Kidney (tissue), 14 donors: Measurements from ENCODE around the gene GNG11. TPM values are rescaled to one million over a fixed set of nuclear protein-coding genes. Genes with fewer than 3 reads are reported as not detected.

ENCODE experiments used
- DNase-seq, 5 donors: peaks; one replicate each; pipeline ENCODE4 v3.0.0-alpha.2; 2013 to 2020
- FAIRE-seq: peaks from 2 replicates; lab custom pipeline; 2012; peaks lifted over from hg19 to GRCh38; lab: Jason Lieb, UNC
- H3K27ac ChIP-seq, 2 donors: one replicate each; pipeline ENCODE4 v1.7.0; 2013; ENCODE audit warnings: low read depth in 2 of 2, low read length in 2 of 2, inconsistent platforms in 1 of 2
- H3K27me3 ChIP-seq: one replicate; pipeline ENCODE4 v1.7.1; 2013; ENCODE audit warnings: low read length, inconsistent platforms; ENCODE audit not compliant: control insufficient read depth, insufficient read depth
- H3K36me3 ChIP-seq, 3 donors: one replicate each; pipeline versions ENCODE4 v1.7.0 to v1.7.1; 2013; ENCODE audit warnings: low read length in 3 of 3, control low read depth in 1 of 3, inconsistent platforms in 1 of 3; ENCODE audit not compliant: insufficient read depth in 3 of 3, control insufficient read depth in 2 of 3
- H3K4me1 ChIP-seq, 3 donors: one replicate each; pipeline versions ENCODE4 v1.7.0 to v1.7.1; 2013; ENCODE audit warnings: low read length in 3 of 3, inconsistent platforms in 1 of 3, low read depth in 1 of 3; ENCODE audit not compliant: control insufficient read depth in 2 of 3, insufficient read depth in 2 of 3
- H3K4me3 ChIP-seq, 3 donors: one replicate each; pipeline versions ENCODE4 v1.7.0 to v1.8.1; 2013; ENCODE audit warnings: low read length in 3 of 3, control low read depth in 1 of 3, inconsistent platforms in 1 of 3
- H3K9ac ChIP-seq, 3 donors: one replicate each; pipeline versions ENCODE4 v1.7.0 to v1.7.1; 2013; ENCODE audit warnings: low read length in 3 of 3, control low read depth in 1 of 3, inconsistent platforms in 1 of 3
- H3K9me3 ChIP-seq, 3 donors: one replicate each; pipeline versions ENCODE4 v1.7.0 to v1.7.1; 2013; ENCODE audit warnings: low read length in 3 of 3, control low read depth in 1 of 3, inconsistent platforms in 1 of 3; ENCODE audit not compliant: control insufficient read depth in 2 of 3, insufficient read depth in 1 of 3
- intact Hi-C: fragments of 100-400 bp; cut with DNase I; formaldehyde crosslinking; loops from one replicate; pipeline ENCODE4 v1.11.1; 2022
- polyA plus RNA-seq: library from polyadenylated mRNA; stranded (reverse); fragments of 350-450 nt; fragmentation: Illumina TruSeq; extraction: RNeasy Lipid Tissue Mini Kit (QIAGEN cat#74804); gene quantifications from one replicate; pipeline ENCODE4 v1.2.3, GENCODE V29; 2014; ENCODE audit warnings: low read depth, low replicate concordance; ENCODE audit not compliant: insufficient read depth
- total RNA-seq: library from RNA; stranded (reverse); fragmentation: NEBNext Ultra II Directional; extraction: Animal tissue kit (Norgen Biotek cat#: 25700); gene quantifications from one replicate; pipeline ENCODE4 v1.2.1, GENCODE V29; 2021
- TF ChIP-seq, protein P1 (sequence below): IDR thresholded peaks from 3 replicates; pipeline ENCODE4 v1.5.1; 2012; ENCODE audit warnings: mild to moderate bottlenecking, moderate library complexity, borderline replicate concordance; ENCODE audit not compliant: insufficient read depth; ENCODE audit errors: extremely low read depth
- donor health status: control.
- donor health status: control.
- donor health status: control.
- donor health status: control.
- donor health status: control.
- donor health status: DM: yes; HTN: yes; CAD: no.
- donor health status: Normal renal cell carcinoma (clear cell type).

The GNG11 gene
- total and polyA plus RNA-seq, 2 donors from 2014 or later: 23.1 to 45.0 TPM

DNA sequence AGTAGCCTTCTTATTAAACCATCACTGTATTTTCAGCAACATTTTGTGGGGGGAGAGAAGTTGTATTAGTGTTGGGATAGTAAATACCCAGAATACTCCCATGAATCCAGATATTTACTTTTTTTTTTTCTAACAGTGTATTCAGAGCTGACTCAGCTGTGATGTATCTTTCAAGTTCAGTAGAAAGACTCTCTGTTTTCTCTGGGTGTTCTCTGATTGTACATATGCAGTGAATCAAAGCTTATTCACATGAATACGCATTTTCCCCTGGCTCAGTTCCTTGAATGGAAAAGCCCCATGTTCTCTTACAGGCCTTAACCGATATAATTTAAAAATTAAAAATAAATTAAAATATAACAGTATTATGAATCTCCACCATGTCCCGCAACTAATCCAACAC lies 32.3 kb upstream of the GNG11 start:
- intact Hi-C loops: no loop called here

DNA sequence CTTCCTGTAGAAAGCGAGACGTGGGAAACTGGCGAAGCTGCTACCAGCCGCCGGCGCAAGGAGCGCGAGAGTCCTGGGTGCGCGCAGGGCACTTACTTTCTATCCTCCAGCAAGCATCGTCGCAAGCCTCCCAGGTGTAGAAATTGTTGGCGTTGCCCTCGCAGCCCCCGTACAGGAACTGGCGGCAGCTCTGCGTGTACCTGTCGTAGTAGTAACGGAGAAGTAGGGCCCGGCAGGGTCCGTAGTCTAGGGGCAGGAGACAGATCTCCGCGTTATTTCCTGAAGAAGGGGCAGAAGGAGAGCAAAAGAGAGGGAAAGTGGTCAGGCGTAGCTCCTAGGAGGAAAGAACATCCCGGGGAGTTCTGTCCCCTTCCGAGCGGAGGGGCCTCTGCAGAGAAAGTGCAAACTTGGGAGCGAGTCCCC lies 31.5 kb upstream of the GNG11 start:
- Histone ChIP-seq H3K9ac (peak overlapping the region in 2 of 3 donors; percentile 39 to 55), H3K9me3 (no peaks in the 10 kb centered on the region), H3K4me1 (peaks cover 0 to 2% (median 0%) of the 10 kb centered on the region in 3 donors), H3K27ac (peak overlapping the region in 1 of 2 donors; percentile 30), H3K4me3 (peak overlapping the region; percentile 56 to 78 (median 77)), H3K27me3 (no peaks in the 10 kb centered on the region), H3K36me3 (no peaks in the 10 kb centered on the region)
- peak; percentile 66 to 85 (median 75) for DNase-seq
- no peak for FAIRE-seq
- intact Hi-C loops: loop anchor here (10.0 kb wide), 1 partner anchor 195 kb away; no protein-coding TSS in a partner anchor
- TF ChIP-seq, protein P1, sequence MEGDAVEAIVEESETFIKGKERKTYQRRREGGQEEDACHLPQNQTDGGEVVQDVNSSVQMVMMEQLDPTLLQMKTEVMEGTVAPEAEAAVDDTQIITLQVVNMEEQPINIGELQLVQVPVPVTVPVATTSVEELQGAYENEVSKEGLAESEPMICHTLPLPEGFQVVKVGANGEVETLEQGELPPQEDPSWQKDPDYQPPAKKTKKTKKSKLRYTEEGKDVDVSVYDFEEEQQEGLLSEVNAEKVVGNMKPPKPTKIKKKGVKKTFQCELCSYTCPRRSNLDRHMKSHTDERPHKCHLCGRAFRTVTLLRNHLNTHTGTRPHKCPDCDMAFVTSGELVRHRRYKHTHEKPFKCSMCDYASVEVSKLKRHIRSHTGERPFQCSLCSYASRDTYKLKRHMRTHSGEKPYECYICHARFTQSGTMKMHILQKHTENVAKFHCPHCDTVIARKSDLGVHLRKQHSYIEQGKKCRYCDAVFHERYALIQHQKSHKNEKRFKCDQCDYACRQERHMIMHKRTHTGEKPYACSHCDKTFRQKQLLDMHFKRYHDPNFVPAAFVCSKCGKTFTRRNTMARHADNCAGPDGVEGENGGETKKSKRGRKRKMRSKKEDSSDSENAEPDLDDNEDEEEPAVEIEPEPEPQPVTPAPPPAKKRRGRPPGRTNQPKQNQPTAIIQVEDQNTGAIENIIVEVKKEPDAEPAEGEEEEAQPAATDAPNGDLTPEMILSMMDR: no peak

More for the DNA sequence above, 32.3 kb upstream of the GNG11 start:
- Histone ChIP-seq H3K4me3 (no peak overlapping the region), H3K9me3 (no peaks in the 10 kb centered on the region), H3K27me3 (no peaks in the 10 kb centered on the region), H3K9ac (no peak overlapping the region), H3K27ac (no peak overlapping the region), H3K4me1 (peaks cover 0 to 2% (median 0%) of the 10 kb centered on the region in 3 donors), H3K36me3 (no peaks in the 10 kb centered on the region)
- TF ChIP-seq, protein P1: no peak
- DNase-seq (no peak), FAIRE-seq (no peak)

DNA sequence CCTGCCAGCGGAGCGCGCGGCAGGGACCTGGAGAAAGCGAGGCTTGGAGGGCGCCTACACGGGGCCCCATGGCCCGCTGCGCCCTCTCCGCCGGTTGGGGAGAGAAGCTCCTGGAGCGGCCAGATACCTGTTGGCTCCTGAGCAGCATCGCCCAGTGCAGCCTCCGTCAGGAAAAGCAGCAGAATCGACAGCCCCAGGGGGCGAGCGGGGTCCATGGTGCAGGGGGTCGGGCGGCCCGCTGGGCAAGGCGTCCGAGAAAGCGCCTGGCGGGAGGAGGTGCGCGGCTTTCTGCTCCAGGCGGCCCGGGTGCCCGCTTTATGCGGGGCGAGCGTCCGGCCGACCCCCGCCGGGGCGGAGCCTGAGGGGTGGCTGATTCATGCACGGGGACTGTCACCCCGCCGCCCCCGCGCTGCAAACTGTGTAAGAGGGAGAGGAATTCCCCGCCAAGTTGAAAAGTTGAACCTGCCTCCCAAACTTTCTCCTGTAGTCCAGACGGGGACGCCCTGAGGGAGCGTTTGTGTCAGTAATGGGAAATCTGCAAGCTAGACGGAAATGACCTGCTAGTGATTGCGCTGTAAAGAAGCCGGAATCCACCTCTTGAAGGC lies 31.0 kb upstream of the GNG11 start, which contains the start of gene TFPI2:
TFPI2 (minus strand) TSS at position 290 of the 605 bp plus-strand sequence; CDS start at position 215, 75 bp downstream.
- H3K9ac ChIP-seq: peak within 1 kb of the TSS in 2 of 3 donors; percentile 39 to 55
- DNase-seq: peak; percentile 69 to 88 (median 86)
- FAIRE-seq: no peak
- no peaks in the 10 kb centered on the region for H3K27me3 ChIP-seq
- H3K9me3 ChIP-seq: no peaks in the 10 kb centered on the region
- peak within 1 kb of the TSS; percentile 56 to 78 (median 77) for H3K4me3 ChIP-seq
- H3K4me1 ChIP-seq: peaks cover 0 to 2% (median 0%) of the 10 kb centered on the region in 3 donors
- TF ChIP-seq, protein P1: no peak
- peak within 1 kb of the TSS in 1 of 2 donors; percentile 30 for H3K27ac ChIP-seq
- H3K36me3 ChIP-seq: no peaks in the 10 kb centered on the region
- intact Hi-C loops: loop anchor here (10.0 kb wide), 1 partner anchor 194 kb away; no protein-coding TSS in a partner anchor
